Measurements from ENCODE around the gene GSTA4.

GSTA4 gene

GRCh38 chr6:52995089-52995912 is at the start of gene GSTA4:
Gene GSTA4 (minus strand): TSS chr6:52995284. CDS start chr6:52994243, 1,041 bp downstream.
- peak; percentile 97 for DNase-seq (ENCODE audit: low spot score)

- DNase-seq (ENCODE audit: low spot score) = no peak
Observed at GRCh38 chr6:53044572-53044971, 49.5 kb upstream of the GSTA4 start.

- DNase-seq (ENCODE audit: low spot score) = no peak
Observed at GRCh38 chr6:53044071-53044470, 49.0 kb upstream of the GSTA4 start.

GRCh38 chr6:53043581-53043980 is 48.5 kb upstream of the GSTA4 start:
- DNase-seq (ENCODE audit: low spot score) = no peak

DNA sequence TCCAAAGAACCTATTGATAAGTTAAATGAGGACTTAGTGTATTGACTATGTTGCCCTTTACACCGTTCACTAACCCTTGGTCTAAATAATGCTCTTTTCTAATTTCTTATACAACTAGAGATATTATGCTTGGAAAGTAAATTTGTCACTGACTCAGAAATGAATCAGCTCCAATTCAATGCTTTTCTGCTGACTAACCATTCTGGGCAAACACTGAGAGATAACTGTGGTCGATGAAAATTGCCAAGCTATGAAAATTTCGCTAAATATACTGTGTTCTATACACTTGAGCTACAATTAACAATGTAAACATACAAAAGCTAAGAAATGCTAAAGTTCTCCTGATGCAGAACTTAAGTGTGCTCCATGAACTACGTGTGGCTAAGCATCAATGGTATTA is 47.0 kb upstream of the GSTA4 start:
- DNase-seq (ENCODE audit: low spot score) = no peak

- no peak for DNase-seq (ENCODE audit: low spot score)
Observed at GRCh38 chr6:53041356-53041755, 46.3 kb upstream of the GSTA4 start.

DNA sequence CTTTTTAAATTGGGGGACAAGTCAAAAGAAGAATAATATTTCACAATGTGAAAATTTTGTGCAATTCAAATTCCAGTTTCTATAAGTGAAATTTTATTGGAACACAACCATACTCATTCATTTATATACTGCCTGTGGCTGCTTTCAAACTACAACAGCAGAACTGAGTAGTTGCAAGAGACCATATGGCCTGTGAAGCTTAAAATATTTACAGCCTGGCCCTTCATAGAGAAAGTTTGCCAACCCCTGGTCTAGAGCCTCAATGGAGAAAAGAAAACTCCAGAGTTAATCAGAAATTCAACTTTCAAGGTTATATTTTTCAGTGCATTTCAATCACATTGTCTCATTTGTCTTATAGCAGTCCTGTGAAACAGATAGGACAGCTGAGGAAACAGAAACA is 43.5 kb upstream of the GSTA4 start:
- no peak for DNase-seq (ENCODE audit: low spot score)

DNA sequence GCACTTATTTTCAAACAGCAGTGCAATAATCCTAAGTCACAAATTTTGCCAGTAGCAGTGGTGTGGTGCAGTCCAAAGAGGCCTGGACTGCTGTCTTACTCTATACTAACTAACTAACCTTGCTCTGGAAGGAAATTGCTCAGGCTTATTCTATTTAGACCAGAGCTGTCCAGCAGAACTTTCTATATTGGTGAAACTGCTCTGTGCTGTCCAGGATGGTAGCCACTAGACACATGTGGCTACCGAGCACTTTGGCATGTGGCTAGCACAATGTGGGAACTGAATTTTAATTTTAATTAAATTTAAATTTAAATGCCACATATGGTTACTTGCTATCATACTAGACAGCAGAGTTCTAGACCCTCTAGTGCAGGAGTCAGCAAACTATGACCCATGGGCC is 43.1 kb upstream of the GSTA4 start:
- no peak for DNase-seq (ENCODE audit: low spot score)

DNA sequence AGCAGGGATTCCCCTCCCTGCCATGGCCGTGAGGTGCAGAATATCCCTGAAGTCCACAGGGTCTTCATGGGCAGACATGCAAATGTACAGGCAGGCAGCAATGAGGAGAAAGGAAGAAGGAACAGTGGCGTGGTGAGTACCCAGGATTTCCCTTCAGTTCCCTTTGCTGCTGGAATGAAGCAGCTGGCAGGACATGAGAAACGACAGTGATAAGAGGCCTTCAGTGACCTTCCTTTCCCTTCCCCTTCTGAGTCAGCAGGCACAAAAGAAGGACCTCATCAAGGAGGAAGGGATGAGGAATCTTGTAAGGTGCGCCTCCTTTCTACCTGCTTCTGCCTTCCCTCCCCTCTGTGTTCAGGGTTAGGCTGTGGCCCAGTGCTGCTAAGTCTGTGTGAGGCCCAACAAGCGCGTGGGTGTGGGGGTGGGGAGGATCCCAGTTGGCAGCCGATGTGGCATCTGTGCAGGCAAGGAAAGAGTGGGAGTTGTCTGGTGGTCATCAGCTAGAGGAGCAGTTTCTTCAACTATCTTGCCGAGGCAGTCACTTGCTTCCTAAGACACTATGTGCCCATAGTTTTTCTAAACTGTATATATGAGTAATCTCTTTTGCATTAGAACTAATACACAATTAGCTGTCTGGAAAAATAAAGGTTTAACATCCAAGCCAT is 40.6 kb upstream of the GSTA4 start:
- DNase-seq (ENCODE audit: low spot score) = no peak

DNA sequence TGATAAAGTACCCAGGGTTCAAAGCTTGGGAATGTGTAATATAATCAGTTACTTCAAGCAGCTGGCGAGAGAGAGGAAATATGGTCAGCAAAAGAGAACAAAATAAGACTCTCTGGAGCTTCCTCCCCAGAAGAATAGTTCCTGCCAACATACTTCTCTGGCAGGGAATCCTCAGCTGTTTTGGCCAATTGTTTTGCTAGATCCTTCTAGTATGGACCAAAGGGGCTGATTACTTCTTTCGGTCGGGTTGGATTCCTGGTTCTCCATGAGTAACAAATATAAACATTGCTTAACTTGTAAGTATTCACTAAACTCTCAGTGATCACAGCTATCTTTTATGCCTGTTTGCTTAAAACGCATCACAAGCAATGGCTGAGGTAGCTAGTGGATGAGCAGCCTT is 38.7 kb upstream of the GSTA4 start:
- no peak for DNase-seq (ENCODE audit: low spot score)

DNA sequence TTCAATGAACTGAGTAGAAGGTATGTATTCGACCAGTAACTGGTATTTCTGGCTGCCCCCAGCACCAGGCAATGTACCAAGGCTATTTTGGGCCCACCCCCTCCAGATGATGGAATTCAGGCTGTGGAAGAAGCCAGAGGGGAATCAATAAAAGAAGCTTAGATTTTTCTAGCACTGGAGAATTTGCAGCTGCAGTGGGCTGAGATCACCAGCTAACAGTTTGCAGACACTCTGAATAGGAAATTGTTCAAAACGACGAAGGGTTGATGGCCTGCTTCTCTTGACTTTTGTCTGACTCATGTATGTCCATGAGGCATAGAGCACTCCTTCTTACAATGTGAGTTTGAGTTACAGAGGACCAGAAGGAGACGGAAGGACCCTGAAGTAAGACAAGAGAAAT is 37.8 kb upstream of the GSTA4 start:
- no peak for DNase-seq (ENCODE audit: low spot score)

DNA sequence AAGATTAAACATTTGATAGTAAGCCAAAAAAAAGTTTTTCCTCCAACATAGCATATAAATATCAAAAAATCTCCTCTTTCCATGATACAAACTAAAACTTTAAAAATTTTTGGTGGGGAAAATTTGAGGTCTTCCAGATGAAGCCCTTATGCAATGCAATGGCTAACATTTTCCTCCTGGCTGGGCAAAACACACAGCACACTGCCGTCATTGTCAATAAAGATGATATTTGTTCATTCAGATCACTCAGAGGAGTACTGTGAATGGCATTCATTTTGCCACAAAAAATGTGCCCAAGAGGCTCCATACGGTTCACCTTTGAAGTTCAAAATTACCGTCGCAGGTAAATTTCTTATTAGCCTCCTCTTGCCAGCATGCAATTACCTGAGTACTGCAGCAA is 36.2 kb upstream of the GSTA4 start:
- DNase-seq (ENCODE audit: low spot score) = no peak

DNA sequence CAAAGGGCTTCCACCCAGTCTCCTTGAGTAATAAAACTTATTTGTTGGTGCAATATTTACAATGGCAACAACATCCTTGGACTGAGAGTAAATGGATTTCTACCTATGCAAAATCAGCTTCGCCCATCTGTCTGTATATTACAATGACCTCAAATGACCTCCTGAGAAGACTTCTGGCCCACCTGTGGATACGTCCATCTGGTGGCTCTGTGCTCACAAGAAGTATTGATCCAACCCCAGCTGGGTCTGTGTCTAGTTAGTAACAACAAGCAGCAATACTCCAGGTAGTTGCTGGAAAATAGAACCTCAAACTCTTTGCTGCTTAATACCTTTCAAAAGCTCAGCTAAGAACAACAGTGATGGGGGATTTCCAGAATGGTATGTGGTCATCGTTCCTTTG is 34.7 kb upstream of the GSTA4 start:
- no peak for DNase-seq (ENCODE audit: low spot score)

DNA sequence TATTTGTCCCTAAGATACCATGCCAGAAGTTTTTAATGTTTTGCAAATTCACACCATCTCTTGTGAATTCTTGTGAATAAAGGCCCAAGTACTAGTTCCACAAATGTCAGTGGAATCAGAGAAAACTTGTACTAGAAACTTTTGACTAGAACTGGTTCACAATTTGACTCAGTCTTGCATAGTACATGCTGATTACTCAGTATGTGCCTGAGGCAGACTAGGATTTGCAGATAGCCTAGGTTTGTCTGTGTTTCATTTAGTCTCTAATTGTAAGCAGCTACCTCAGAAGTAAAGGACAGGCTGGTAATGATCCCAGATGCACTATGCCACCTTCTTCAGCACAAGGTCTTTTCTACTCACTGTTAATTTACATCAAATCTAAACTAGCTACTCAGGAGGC is 34.2 kb upstream of the GSTA4 start:
- no peak for DNase-seq (ENCODE audit: low spot score)

GRCh38 chr6:53028467-53028866 is 33.4 kb upstream of the GSTA4 start:
- no peak for DNase-seq (ENCODE audit: low spot score)

GRCh38 chr6:53027131-53027718 is 32.1 kb upstream of the GSTA4 start:
- no peak for DNase-seq (ENCODE audit: low spot score)

- no peak for DNase-seq (ENCODE audit: low spot score)
Observed at GRCh38 chr6:53026526-53026925, 31.4 kb upstream of the GSTA4 start.

- DNase-seq (ENCODE audit: low spot score) = no peak
Observed at GRCh38 chr6:53023323-53023722, 28.2 kb upstream of the GSTA4 start.

DNA sequence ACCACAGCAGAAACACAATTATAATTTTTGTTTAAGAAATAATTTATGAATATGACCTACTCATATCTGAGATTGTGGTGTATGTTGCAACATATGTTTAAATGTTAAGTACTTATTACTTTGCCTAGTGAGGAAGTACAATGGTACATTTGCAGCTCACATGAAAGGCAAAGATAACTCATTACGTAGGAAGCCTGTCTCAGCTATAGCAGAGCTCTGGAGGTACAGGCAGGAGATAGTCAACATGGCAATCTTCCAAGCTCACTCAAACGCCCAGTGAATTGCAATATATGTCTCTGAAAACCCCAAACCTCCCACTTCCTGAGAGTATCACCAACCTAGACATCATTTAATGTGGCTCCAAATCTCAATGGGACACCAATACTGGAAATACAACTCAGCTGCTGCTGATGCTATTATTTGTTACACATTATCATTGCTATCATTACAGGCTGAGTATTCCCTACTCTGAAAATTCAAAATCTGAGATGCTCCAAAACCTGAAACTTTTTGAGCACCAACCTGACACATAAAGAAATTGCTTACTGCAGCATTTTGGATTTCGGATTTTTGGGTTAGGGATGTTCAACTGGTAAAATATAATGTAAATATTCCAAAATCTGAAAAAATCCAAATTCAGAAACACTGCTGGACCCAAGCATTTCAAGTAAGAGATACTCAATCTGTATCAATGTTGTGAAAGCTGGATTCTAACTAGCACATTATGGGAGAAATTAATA is 25.1 kb upstream of the GSTA4 start:
- peak; percentile 34 for DNase-seq (ENCODE audit: low spot score)

- no peak for DNase-seq (ENCODE audit: low spot score)
Observed at GRCh38 chr6:53018446-53018845, 23.4 kb upstream of the GSTA4 start.

DNA sequence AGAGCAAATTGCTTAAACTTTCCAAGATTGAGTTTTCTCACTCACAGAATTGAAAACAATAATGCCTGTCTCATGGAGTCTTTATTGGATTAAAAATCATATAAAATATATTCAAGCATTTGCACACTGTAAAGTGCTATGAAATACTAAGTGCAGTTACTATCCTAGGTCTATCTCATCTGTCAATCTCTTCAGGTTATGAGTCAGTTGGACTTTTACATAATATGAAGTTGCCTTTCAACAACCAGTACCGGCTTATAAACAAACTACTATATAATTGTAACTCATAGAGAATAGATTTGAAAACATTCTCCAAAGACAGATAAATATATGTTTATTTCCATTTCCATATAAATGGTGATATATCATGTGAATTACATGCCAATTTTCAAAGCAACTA is 20.4 kb upstream of the GSTA4 start:
- no peak for DNase-seq (ENCODE audit: low spot score)

DNA sequence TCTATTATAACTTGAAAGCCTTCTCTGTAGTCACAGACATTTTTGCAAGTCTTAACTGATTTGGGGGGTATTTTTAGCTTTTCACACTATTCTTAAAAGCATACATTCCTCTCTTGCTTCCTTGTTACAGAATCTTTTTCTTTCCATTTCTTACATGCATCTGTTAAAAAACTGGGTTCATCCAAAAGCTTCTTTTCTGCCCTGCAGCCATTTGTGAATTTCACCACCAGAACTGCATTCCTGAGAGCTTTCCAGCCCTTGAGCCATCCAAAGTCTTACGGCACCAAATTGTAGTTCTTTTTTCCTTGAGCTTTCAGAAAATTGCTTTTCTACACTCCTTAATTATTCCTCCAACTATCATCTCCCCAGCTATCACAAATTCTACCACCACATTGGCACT is 19.7 kb upstream of the GSTA4 start:
- DNase-seq (ENCODE audit: low spot score) = no peak

GRCh38 chr6:53014063-53014462 is 19.0 kb upstream of the GSTA4 start:
- no peak for DNase-seq (ENCODE audit: low spot score)

All from hematopoietic multipotent progenitor cell treated with erythropoietin and hydrocortisone succinate and interleukin-3 and kit ligand, for 17 days (in vitro differentiated cells).